GM19025 (cell line): ENCODE results near the gene PKIB.
"Not testable (repeated sequence)": the region's sequence is repeated elsewhere in the genome, so short reads cannot be mapped to it uniquely, and the experiment has no call there.

Experiments
- ATAC-seq: cut with Tn5 transposase; IDR thresholded peaks from one replicate; pipeline ENCODE4 v1.9.1; 2021; ENCODE audit warnings: mild to moderate bottlenecking, low read depth, moderate library complexity; ENCODE audit not compliant: unreplicated experiment

Gene PKIB

GRCh38 chr6:122736616-122737015 is 126.4 kb downstream of the PKIB start:
- ATAC-seq = no peak

- ATAC-seq = no peak
Observed at GRCh38 chr6:122740091-122740490, 129.9 kb downstream of the PKIB start.

GRCh38 chr6:122740936-122741335 is 130.7 kb downstream of the PKIB start:
- no peak for ATAC-seq

GRCh38 chr6:122744247-122744646 is 134.0 kb downstream of the PKIB start:
- ATAC-seq = not testable (repeated sequence)

- ATAC-seq = not testable (repeated sequence)
Observed at GRCh38 chr6:122744856-122745255, 134.7 kb downstream of the PKIB start.

GRCh38 chr6:122746688-122747087 is 136.5 kb downstream of the PKIB start:
- ATAC-seq = no peak

GRCh38 chr6:122747573-122747972 is 137.4 kb downstream of the PKIB start:
- ATAC-seq = no peak

GRCh38 chr6:122748945-122749344 is 138.7 kb downstream of the PKIB start:
- ATAC-seq = not testable (repeated sequence)

- no peak for ATAC-seq
Observed at GRCh38 chr6:122749451-122750050, 139.3 kb downstream of the PKIB start.

GRCh38 chr6:122751326-122751725 is 141.1 kb downstream of the PKIB start:
- ATAC-seq = peak; percentile 78

GRCh38 chr6:122752459-122752858 is 142.3 kb downstream of the PKIB start:
- no peak for ATAC-seq

GRCh38 chr6:122753000-122753687 is 142.9 kb downstream of the PKIB start:
- no peak for ATAC-seq

- no peak for ATAC-seq
Observed at GRCh38 chr6:122753688-122754056, 143.5 kb downstream of the PKIB start.

GRCh38 chr6:122754191-122754731 is 144.1 kb downstream of the PKIB start:
- no peak for ATAC-seq

GRCh38 chr6:122755901-122756300 is 145.7 kb downstream of the PKIB start:
- ATAC-seq = no peak

- peak; percentile 100 for ATAC-seq
Observed at GRCh38 chr6:122758927-122759334, 148.7 kb downstream of the PKIB start.

- no peak for ATAC-seq
Observed at GRCh38 chr6:122760330-122760729, 150.1 kb downstream of the PKIB start.

GRCh38 chr6:122766256-122766655 is 156.1 kb downstream of the PKIB start:
- no peak for ATAC-seq

- no peak for ATAC-seq
Observed at GRCh38 chr6:122770835-122771601, 160.8 kb downstream of the PKIB start.

- no peak for ATAC-seq
Observed at GRCh38 chr6:122772724-122773415, 162.7 kb downstream of the PKIB start.
